ENCODE data around the gene RNF133.

RNF133 gene, protein sequence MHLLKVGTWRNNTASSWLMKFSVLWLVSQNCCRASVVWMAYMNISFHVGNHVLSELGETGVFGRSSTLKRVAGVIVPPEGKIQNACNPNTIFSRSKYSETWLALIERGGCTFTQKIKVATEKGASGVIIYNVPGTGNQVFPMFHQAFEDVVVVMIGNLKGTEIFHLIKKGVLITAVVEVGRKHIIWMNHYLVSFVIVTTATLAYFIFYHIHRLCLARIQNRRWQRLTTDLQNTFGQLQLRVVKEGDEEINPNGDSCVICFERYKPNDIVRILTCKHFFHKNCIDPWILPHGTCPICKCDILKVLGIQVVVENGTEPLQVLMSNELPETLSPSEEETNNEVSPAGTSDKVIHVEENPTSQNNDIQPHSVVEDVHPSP

DNA sequence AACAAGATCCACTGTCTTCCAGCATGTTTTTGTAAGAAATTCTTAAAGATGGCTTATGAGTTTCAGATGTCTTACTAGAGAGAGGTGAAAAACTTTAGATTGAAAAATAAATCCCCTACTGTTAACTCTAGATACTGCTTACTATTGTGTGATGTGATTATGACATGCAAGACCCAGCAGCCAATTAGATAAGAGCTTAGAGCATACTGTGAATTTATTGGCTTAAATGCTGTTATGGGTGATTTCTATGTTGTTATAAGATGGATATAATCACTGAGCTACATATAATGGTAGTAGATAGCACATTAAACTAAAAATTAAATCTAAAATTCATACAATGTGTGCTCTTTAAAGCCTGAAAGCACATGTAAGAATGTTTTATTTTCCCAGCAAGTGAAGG is at the start of gene RNF133:
TSS of gene RNF133 (minus strand) at position 101 of the 400 bp plus-strand sequence. CDS start 199 bp downstream, outside the sequence.
- Histone ChIP-seq H3K79me2 (ENCODE audit: control insufficient read depth, insufficient read depth, low read length, unreplicated experiment) (no peaks in the 10 kb centered on the region), H3K27me3 (ENCODE audit: insufficient read depth, low read length) (no peaks in the 10 kb centered on the region), H3K36me3 (ENCODE audit: insufficient read depth, low read length) (no peaks in the 10 kb centered on the region), H2AFZ (ENCODE audit: low read length, unreplicated experiment) (no peak within 1 kb of the TSS), H3K4me1 (ENCODE audit: control insufficient read depth, insufficient read depth, low read length, unreplicated experiment) (no peaks in the 10 kb centered on the region), H3K4me3 (ENCODE audit: low read depth, low read length) (no peak within 1 kb of the TSS), H3K27ac (ENCODE audit: low read depth, low read length) (no peak within 1 kb of the TSS)

- H3K27ac ChIP-seq (ENCODE audit: low read depth, low read length): no peak overlapping the region
- no peaks in the 10 kb centered on the region for H3K4me1 ChIP-seq (ENCODE audit: control insufficient read depth, insufficient read depth, low read length, unreplicated experiment)
- no peak overlapping the region for H3K4me3 ChIP-seq (ENCODE audit: low read depth, low read length)
- H3K27me3 ChIP-seq (ENCODE audit: insufficient read depth, low read length): no peaks in the 10 kb centered on the region
- no peaks in the 10 kb centered on the region for H3K79me2 ChIP-seq (ENCODE audit: control insufficient read depth, insufficient read depth, low read length, unreplicated experiment)
- no peaks in the 10 kb centered on the region for H3K36me3 ChIP-seq (ENCODE audit: insufficient read depth, low read length)
- H2AFZ ChIP-seq (ENCODE audit: low read length, unreplicated experiment): no peak overlapping the region
Observed at GRCh38 chr7:122748195-122748594, 49.3 kb upstream of the RNF133 start.

DNA sequence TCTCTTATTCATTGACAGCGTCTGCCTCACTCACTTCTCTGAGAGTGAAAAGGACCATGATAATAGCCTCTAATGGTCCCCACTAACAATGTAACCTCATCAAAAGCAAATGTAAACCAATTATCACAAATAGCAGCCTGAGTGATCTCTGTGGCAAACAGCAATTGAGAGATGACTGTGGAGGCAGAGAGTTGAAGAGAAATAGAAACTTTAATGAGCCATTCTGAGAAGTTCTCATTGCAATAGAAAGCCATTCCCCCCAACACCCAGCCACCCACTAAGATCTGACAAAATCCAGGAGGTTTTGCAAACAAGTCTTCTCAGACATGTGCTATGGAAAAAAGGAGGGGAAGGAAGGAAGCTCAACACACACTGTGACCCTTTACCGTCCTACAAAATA is 48.0 kb upstream of the RNF133 start:
- Histone ChIP-seq H2AFZ (ENCODE audit: low read length, unreplicated experiment) (no peak overlapping the region), H3K36me3 (ENCODE audit: insufficient read depth, low read length) (no peaks in the 10 kb centered on the region), H3K4me1 (ENCODE audit: control insufficient read depth, insufficient read depth, low read length, unreplicated experiment) (no peaks in the 10 kb centered on the region), H3K79me2 (ENCODE audit: control insufficient read depth, insufficient read depth, low read length, unreplicated experiment) (no peaks in the 10 kb centered on the region), H3K27ac (ENCODE audit: low read depth, low read length) (no peak overlapping the region), H3K4me3 (ENCODE audit: low read depth, low read length) (no peak overlapping the region), H3K27me3 (ENCODE audit: insufficient read depth, low read length) (no peaks in the 10 kb centered on the region)

DNA sequence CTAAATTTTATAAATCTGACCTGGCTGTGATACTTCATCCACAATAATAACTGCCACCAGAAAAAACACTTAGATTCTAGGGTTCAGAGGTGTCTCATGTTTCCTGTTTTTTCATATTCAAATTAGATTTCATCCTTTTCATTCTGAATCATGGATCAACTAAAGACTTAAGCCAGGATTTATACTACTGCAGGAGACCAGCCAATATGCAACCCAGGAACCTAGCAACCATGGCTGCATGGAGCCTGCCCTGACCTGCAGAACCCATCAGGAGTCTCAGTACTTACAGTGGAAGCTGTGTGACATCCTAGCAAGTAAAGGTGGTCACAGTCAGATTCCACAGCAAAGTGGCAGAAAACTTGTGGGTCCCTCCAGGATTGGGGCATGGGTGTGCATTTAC is 44.3 kb upstream of the RNF133 start:
- Histone ChIP-seq H2AFZ (ENCODE audit: low read length, unreplicated experiment) (no peak overlapping the region), H3K27me3 (ENCODE audit: insufficient read depth, low read length) (no peaks in the 10 kb centered on the region), H3K27ac (ENCODE audit: low read depth, low read length) (no peak overlapping the region), H3K4me1 (ENCODE audit: control insufficient read depth, insufficient read depth, low read length, unreplicated experiment) (no peaks in the 10 kb centered on the region), H3K4me3 (ENCODE audit: low read depth, low read length) (no peak overlapping the region), H3K36me3 (ENCODE audit: insufficient read depth, low read length) (no peaks in the 10 kb centered on the region), H3K79me2 (ENCODE audit: control insufficient read depth, insufficient read depth, low read length, unreplicated experiment) (no peaks in the 10 kb centered on the region)

DNA sequence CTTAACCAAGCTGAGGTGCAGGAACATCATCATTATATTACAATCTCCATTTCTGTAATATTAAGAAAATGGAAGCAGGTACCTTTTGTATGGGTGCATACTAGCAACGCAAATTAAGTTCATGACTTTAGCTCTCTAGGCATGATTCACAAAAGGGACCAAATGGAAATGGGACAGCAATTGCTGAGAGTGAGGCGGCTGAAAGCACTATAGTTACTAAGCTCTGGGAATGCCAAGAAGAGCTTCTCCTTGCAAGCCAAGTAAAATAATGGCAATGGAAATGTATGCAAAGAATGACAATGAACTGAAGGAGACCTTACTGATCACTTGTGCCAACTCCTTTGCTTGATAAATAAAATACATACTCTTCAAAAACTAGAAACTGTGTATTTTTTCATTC is 40.0 kb upstream of the RNF133 start:
- Histone ChIP-seq H3K36me3 (ENCODE audit: insufficient read depth, low read length) (no peaks in the 10 kb centered on the region), H3K27me3 (ENCODE audit: insufficient read depth, low read length) (no peaks in the 10 kb centered on the region), H3K4me3 (ENCODE audit: low read depth, low read length) (no peak overlapping the region), H2AFZ (ENCODE audit: low read length, unreplicated experiment) (no peak overlapping the region), H3K4me1 (ENCODE audit: control insufficient read depth, insufficient read depth, low read length, unreplicated experiment) (no peaks in the 10 kb centered on the region), H3K79me2 (ENCODE audit: control insufficient read depth, insufficient read depth, low read length, unreplicated experiment) (no peaks in the 10 kb centered on the region), H3K27ac (ENCODE audit: low read depth, low read length) (no peak overlapping the region)

DNA sequence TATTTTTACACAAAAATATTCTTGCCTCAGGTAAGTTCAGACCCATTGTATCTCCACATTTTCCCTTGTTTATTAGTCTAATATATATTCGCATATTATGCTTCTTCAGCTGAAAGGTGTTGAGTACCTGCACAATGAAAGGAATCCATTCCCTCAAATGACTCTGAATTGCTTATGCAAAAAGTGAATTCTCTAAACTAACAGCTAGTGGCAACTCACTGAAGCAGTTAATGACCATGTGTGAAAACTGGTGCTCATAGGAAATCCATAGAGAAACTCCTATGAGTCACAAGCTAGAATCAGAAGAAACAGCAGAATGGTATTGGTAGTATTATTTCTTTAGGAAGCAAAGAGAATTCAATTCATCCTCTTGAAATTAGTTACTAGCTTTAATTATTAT is 37.3 kb upstream of the RNF133 start:
- H3K27me3 ChIP-seq (ENCODE audit: insufficient read depth, low read length): no peaks in the 10 kb centered on the region
- H3K79me2 ChIP-seq (ENCODE audit: control insufficient read depth, insufficient read depth, low read length, unreplicated experiment): no peaks in the 10 kb centered on the region
- no peaks in the 10 kb centered on the region for H3K36me3 ChIP-seq (ENCODE audit: insufficient read depth, low read length)
- no peaks in the 10 kb centered on the region for H3K4me1 ChIP-seq (ENCODE audit: control insufficient read depth, insufficient read depth, low read length, unreplicated experiment)
- H2AFZ ChIP-seq (ENCODE audit: low read length, unreplicated experiment): no peak overlapping the region
- no peak overlapping the region for H3K27ac ChIP-seq (ENCODE audit: low read depth, low read length)
- H3K4me3 ChIP-seq (ENCODE audit: low read depth, low read length): no peak overlapping the region

- Histone ChIP-seq H3K4me3 (ENCODE audit: low read depth, low read length) (no peak overlapping the region), H3K27ac (ENCODE audit: low read depth, low read length) (no peak overlapping the region), H3K36me3 (ENCODE audit: insufficient read depth, low read length) (no peaks in the 10 kb centered on the region)
Observed at GRCh38 chr7:122727759-122728158, 28.8 kb upstream of the RNF133 start.

DNA sequence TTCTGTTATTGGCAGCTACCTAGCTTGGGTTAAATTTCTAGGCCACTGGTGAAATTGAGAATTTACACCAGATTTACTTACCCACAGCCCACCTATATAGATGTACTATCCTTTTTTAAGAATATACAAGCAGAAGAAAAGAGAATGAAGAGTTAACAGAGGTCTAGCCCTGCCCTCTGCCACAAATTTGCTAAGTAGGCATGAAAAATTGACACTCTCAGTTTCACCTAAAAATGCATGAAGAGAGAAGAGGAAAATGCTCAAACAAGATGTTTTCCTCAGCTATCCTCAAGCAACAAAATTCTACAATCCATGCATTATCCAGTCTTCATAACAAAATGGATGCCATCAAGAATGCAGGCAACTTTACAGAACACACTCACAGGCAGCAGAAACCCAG is 28.4 kb upstream of the RNF133 start:
- H2AFZ ChIP-seq (ENCODE audit: low read length, unreplicated experiment): no peak overlapping the region
- no peaks in the 10 kb centered on the region for H3K36me3 ChIP-seq (ENCODE audit: insufficient read depth, low read length)
- H3K4me3 ChIP-seq (ENCODE audit: low read depth, low read length): no peak overlapping the region
- H3K4me1 ChIP-seq (ENCODE audit: control insufficient read depth, insufficient read depth, low read length, unreplicated experiment): no peaks in the 10 kb centered on the region
- no peaks in the 10 kb centered on the region for H3K27me3 ChIP-seq (ENCODE audit: insufficient read depth, low read length)
- H3K27ac ChIP-seq (ENCODE audit: low read depth, low read length): no peak overlapping the region
- no peaks in the 10 kb centered on the region for H3K79me2 ChIP-seq (ENCODE audit: control insufficient read depth, insufficient read depth, low read length, unreplicated experiment)

More at GRCh38 chr7:122727759-122728158, 28.8 kb upstream of the RNF133 start:
- no peak overlapping the region for H2AFZ ChIP-seq (ENCODE audit: low read length, unreplicated experiment)
- no peaks in the 10 kb centered on the region for H3K79me2 ChIP-seq (ENCODE audit: control insufficient read depth, insufficient read depth, low read length, unreplicated experiment)
- no peaks in the 10 kb centered on the region for H3K27me3 ChIP-seq (ENCODE audit: insufficient read depth, low read length)
- no peaks in the 10 kb centered on the region for H3K4me1 ChIP-seq (ENCODE audit: control insufficient read depth, insufficient read depth, low read length, unreplicated experiment)

- no peaks in the 10 kb centered on the region for H3K27me3 ChIP-seq (ENCODE audit: insufficient read depth, low read length)
- H2AFZ ChIP-seq (ENCODE audit: low read length, unreplicated experiment): no peak overlapping the region
- no peak overlapping the region for H3K27ac ChIP-seq (ENCODE audit: low read depth, low read length)
- H3K36me3 ChIP-seq (ENCODE audit: insufficient read depth, low read length): no peaks in the 10 kb centered on the region
- no peaks in the 10 kb centered on the region for H3K4me1 ChIP-seq (ENCODE audit: control insufficient read depth, insufficient read depth, low read length, unreplicated experiment)
- no peak overlapping the region for H3K4me3 ChIP-seq (ENCODE audit: low read depth, low read length)
- H3K79me2 ChIP-seq (ENCODE audit: control insufficient read depth, insufficient read depth, low read length, unreplicated experiment): no peaks in the 10 kb centered on the region
Observed at GRCh38 chr7:122726881-122727280, 28.0 kb upstream of the RNF133 start.

DNA sequence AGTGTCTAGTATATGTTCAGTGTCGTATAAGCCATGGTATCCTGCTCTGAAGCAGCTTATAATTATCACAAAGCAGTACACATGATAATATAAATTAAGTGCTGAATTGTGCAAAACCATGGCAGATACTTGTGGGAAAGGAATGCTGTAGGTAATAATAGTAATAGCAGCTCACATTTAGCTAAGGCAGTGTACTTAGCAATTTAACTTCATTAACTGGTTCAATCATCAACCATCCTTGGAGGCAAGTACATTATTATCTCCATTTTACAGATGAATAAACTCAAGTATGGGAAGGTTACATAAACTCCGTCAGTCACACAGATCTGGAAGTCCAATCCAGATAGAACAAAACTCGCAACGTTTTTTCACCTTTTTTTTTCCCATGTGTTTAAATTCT is 25.4 kb upstream of the RNF133 start:
- H3K79me2 ChIP-seq (ENCODE audit: control insufficient read depth, insufficient read depth, low read length, unreplicated experiment): peaks cover 2% of the 10 kb centered on the region
- H3K36me3 ChIP-seq (ENCODE audit: insufficient read depth, low read length): no peaks in the 10 kb centered on the region
- H3K4me1 ChIP-seq (ENCODE audit: control insufficient read depth, insufficient read depth, low read length, unreplicated experiment): no peaks in the 10 kb centered on the region
- no peak overlapping the region for H2AFZ ChIP-seq (ENCODE audit: low read length, unreplicated experiment)
- H3K27me3 ChIP-seq (ENCODE audit: insufficient read depth, low read length): no peaks in the 10 kb centered on the region
- no peak overlapping the region for H3K27ac ChIP-seq (ENCODE audit: low read depth, low read length)
- no peak overlapping the region for H3K4me3 ChIP-seq (ENCODE audit: low read depth, low read length)

- H3K79me2 ChIP-seq (ENCODE audit: control insufficient read depth, insufficient read depth, low read length, unreplicated experiment): peaks cover 2% of the 10 kb centered on the region
- H3K4me3 ChIP-seq (ENCODE audit: low read depth, low read length): no peak overlapping the region
- H3K27me3 ChIP-seq (ENCODE audit: insufficient read depth, low read length): no peaks in the 10 kb centered on the region
- no peak overlapping the region for H2AFZ ChIP-seq (ENCODE audit: low read length, unreplicated experiment)
- no peaks in the 10 kb centered on the region for H3K4me1 ChIP-seq (ENCODE audit: control insufficient read depth, insufficient read depth, low read length, unreplicated experiment)
- H3K36me3 ChIP-seq (ENCODE audit: insufficient read depth, low read length): no peaks in the 10 kb centered on the region
- no peak overlapping the region for H3K27ac ChIP-seq (ENCODE audit: low read depth, low read length)
Observed at GRCh38 chr7:122719010-122719578, 20.2 kb upstream of the RNF133 start.

Data from ACC112 (cell line).